Stimulated activated CD4-positive, alpha-beta T cell treated with anti-CD3 and anti-CD28 coated beads, Interleukin-1b, Interleukin-23, amount 100 ng/mL, for 24 hours (primary cell): ENCODE measurements around the gene GAPT.
"Not testable (repeated sequence)": the region's sequence is repeated elsewhere in the genome, so short reads cannot be mapped to it uniquely, and the experiment has no call there.

Source experiments
- DNase-seq, 4 experiments: peaks; one replicate each; pipeline ENCODE4 v3.0.0-alpha.2; 2020; ENCODE audit warnings: low read depth in 4 of 4, low spot score in 1 of 4

The GAPT gene

DNA sequence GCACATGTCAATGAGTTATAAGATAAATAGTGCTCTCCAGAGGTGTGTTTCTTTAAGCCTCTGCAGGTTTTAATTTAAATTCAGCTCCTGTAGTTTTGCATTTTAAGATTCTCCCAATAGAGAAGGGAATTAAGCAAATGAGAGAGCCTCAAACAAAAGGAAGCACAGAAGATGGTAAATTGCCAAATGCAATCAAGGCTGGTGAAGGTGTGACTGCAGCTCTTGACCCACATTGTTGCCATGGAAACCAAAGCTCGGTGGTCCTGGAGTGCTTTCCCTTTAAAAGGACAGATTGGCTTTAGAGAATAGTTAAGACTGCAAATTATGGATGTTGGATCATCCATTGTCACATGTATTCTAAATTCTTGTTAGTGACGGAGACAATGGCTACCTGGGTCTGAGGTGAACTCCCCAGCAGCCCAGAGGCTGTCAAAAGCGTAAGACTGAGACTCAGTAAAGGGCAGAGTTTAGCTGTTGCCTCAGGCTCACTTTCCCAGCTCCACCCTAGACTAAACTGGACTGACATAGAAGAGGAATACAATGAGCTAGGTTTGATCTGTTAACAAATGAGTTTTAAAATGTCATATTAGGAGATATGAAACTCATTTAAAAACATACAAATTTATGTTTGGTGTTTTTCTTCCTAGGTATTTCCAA is 12.3 kb downstream of the GAPT start:
- no peak for DNase-seq

DNA sequence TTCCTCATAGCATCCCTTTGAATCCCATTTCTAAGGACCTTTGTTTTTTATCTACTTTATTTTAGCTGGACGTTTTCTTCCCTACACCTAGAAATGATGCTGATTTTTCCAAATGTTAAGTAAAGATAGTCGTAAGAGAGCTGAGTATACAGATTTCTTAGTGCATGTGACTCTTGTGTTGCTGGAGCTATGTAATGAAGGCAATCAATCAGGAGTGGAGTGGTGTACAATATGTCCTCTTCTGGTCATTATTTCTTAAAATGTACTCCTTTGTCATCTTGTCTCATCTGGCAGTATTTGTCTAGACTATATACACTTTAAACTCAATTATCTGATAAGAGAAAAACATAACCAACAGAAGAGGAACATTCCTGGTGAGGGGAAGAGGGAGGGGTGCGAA is 13.5 kb downstream of the GAPT start:
- DNase-seq: no peak

DNA sequence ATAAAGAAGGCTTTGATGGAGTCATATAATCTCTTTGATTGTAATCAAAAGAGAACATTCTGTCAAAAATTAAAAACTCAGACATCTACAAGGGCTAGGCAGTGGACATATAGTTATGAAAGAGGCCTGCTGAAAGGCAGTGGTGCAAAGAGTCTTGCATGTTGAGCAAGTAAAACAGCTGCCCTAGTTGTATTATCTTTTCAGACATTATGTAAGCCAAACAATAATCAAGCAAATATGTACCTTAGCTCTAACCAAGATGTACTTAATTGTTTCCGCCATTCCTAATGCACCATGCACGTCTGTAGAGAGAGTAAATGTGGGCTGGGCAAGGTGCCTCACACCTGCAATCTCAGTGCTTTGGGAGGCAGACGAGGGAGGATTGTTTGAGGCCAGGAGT is 14.3 kb downstream of the GAPT start:
- DNase-seq: no peak

DNA sequence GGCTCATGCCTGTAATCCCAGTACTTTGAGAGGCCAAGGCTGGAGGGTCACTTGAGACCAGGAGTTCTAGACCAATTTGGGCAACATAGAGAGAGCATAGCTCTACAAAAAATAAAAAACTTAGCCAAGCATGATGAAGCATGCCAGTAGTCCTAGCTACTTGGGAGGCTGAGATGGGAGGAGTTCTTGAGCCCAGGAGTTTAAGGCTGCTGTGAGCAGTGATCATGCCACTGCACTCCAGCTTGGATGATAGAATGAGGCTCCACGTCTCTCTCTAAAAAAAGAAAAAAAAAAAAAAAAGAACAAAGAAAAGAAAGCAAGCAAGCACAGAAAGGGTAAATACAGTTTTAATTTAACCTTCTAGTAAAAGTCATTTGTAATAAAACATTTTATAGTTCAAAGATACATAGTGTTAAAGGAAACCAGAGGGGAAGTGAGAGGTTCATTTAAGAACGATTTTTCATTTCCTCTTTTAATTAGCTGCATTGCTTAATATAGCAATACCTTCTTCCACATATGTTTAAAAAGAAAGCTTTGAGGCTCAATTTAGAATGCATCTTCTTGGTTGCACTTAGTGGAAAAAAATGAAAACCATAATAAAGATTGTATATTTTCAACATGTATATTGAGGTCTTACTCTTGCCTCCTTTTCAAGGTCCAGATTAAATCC is 14.9 kb downstream of the GAPT start:
- DNase-seq: no peak

DNA sequence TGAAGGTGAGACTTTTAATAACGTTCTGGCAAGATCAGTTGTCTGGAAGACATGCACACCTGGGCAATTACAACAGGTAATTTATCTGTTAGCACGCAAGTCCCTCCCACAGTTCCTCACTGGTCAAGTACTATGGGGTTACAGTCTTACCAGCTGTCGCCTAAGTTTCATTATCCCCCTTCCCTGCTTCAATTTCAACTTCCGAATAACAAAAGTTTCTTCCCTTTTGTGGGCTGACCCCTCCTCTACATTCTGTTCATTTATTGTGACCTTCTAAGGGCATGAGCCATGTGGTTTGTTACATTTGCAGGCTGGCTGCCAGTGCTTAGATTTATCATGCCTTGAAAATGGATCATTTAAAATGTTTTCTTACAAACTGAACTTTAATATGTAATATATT is 16.5 kb downstream of the GAPT start:
- DNase-seq: no peak

DNA sequence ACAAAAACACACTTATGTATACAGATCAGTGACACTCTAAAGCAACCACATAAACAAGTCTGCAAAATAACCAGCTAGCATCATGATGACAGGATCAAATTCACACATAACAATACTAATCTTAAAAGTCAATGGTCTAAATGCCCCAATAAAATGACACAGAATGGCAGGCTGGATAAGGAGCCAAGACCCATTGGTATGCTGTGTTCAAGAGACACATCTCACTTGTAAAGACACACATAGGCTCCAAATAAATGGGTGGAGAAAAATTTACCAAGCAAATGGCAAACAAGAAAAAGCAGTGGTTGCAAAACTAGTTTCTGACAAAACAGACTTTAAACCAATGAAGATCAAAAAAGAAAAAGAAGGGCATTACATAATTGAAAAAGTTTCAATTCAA is 26.0 kb downstream of the GAPT start:
- DNase-seq: no peak

DNA sequence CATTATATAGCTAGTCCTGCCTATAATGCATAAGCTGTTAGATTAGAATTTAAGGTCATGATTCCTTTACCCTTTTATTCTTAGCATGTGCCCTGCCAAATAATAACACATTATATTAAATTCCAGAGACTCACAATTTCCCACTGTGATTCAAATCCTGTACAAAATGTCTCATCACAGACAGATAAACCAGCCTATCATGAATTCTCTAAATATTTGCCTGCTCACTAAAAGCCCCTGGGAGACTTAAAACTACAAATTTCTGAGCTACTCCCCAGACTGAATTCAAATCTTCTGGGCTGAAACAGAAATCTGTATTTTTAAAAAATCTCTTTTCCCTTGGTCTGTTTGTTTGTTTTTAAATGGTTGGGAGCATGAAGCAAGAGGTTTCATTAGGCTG is 32.7 kb downstream of the GAPT start:
- no peak for DNase-seq

DNA sequence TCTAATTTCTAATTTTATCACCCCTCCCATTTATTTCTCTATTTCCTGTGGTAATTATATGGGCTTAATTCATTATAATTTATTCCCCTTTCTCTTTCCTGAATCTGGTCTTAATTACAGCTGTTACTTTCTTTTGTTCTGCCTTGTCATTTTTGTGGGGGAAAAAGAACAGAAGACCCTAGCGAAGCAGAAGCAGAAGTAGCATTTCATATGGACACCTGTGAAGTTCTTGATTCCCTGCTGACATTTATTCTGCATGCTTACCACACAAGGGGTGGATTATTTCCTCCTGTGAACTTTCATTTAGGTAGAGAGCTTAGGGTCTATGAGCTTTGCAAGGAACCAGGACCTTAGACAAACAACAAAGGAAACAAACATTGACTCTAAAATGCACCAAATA is 33.3 kb downstream of the GAPT start:
- DNase-seq: no peak

DNA sequence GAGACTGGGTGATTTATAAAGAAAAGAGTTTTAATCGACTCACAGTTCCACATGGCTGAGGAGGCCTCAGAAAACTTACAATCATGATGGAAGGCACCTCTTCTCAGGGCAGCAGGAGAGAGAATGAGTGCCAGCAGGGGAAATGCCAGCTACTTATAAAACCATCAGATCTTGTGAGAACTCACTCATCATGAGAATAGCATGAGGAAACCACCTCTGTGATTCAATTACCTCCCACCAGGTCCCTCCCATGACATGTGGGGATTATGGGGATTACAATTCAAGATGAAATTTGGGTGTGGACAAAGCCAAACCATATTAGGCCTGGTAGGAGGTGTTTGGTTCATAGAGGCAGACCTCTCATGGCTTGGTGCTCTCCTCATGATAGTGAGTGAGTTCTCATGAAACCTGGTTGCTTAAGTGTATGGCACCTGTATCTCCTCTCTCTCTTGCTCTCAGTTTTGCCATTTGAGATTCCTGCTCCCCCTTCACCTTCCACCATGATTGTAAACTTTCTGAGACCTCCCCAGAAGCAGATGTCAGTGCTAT is 39.8 kb downstream of the GAPT start:
- DNase-seq: no peak

DNA sequence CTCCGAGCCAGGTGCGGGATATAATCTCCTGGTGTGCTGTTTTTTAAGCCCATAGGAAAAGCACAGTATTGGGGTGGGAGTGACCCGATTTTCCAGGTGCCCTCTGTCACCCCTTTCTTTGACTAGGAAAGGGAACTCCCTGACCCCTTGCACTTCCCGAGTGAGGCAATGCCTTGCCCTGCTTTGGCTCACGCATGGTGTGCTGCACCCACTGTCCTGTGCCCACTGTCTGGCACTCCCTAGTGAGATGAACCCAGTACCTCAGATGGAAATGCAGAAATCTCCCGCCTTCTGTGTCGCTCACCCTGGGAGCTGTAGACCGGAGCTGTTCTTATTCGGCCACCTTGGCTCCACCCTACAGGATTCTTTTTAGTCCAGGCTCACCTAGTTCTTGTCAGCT is 50.7 kb downstream of the GAPT start:
- not testable (repeated sequence) for DNase-seq

DNA sequence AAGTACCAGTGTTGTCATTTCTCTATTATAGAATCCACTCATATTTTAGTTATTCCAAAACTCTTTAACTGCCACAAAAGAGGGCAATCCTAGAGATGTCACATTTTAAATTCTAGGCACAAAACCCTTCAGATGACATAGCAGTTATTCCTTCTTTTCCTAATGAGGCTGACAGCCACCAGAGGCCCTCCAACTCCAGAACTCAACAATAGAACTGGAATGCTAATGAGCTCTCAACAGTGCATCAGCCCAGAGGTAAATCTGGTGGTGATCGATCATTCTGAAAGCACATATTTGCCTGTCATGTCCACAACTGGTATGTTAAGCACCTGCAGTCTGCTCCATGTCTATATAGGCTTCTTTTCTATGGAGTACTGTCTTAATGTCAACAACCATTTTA is 51.5 kb downstream of the GAPT start:
- DNase-seq: no peak

DNA sequence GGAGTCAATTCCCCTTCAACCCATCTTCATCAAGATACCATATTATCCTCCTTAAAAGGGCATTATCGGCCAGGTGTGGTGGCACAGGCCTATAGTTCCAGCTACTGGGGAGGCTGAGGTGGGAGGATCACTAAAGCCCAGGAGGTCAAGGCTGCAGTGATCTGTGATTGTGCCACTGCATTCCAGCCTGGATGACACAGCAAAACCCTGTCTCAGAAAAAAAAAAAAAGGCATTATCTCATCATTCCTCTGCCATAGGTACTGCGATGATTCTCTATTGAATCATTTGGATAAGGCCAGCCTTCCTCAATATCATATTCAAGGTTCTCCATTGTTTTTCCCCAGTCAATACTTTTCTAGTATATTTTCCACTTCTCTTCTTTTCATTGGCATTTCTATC is 52.5 kb downstream of the GAPT start:
- DNase-seq: no peak

DNA sequence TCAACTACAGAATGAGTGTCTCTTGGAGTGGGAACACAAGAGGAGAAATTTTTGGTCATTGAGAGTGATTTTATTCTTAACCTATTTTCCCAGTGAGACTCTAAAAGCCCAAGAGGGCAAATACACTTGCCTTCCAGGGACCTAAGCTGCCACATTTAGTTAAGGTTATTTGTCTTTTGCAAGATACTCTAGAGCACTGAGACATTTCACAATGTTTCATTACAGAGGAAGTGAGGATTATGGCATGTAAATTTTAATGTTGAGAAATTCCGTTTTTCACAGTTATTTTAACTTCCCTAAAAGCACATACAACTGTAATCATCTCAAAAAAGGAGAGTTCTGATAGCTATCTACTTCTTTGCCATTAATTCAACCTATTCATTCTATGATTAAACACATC is 53.0 kb downstream of the GAPT start:
- no peak for DNase-seq

DNA sequence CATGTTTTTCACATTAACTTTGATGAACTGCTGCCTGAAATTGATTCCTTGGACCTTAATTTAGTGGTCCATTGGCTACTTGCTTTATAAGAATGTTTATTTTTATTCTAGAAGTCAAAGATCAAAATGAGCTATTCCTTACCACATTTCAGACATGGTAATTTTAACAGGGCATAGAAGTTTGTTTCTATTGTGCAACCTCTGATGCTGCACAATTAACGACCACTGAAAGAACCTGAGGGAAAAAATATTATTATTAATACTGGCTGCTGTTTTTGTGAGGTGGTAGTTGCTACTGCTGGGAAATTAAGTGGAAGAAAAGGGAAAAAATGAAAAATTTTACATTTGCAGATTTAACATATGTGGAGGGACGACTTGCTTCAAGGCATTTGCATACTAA is 53.7 kb downstream of the GAPT start:
- DNase-seq: no peak

DNA sequence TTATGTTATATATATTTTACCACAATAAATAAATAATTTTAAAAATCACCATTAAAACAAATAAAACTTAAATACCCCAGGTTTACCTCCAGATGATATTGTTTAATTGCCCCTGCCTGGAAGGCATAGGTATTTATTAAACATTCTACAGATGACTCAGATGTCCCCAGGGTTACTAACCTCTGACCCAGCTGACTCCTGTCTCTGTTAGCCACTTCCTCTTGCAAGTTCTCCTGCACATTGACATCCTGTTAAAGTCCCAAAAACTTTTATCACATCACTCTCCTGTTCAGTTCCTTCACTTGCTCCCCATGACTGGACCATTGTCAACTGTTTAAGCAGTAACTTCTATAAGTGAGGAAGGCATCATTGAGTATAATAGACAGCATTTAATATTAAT is 54.7 kb downstream of the GAPT start:
- no peak for DNase-seq
